ENCODE results near the gene DGAT2.

DGAT2 gene

GRCh38 chr11:75781831-75782230 is 13.3 kb downstream of the DGAT2 start:
- Mint-ChIP-seq H3K4me3 (no peak overlapping the region), H3K27ac (no peak overlapping the region), H3K4me1 (peaks cover 14% of the 10 kb centered on the region), H3K27me3 (no peaks in the 10 kb centered on the region), H3K9me3 (no peaks in the 10 kb centered on the region), H3K36me3 (ENCODE audit: low read depth) (no peaks in the 10 kb centered on the region)
- DNase-seq = no peak
- no peak for ATAC-seq

GRCh38 chr11:75782540-75783263 is 14.1 kb downstream of the DGAT2 start:
- H3K4me1 Mint-ChIP-seq = peaks cover 6% of the 10 kb centered on the region
- ATAC-seq = no peak
- DNase-seq = no peak
- no peak overlapping the region for H3K27ac Mint-ChIP-seq
- H3K9me3 Mint-ChIP-seq = no peaks in the 10 kb centered on the region
- H3K4me3 Mint-ChIP-seq = no peak overlapping the region
- no peaks in the 10 kb centered on the region for H3K36me3 Mint-ChIP-seq (ENCODE audit: low read depth)
- H3K27me3 Mint-ChIP-seq = no peaks in the 10 kb centered on the region

- Mint-ChIP-seq H3K4me1 (no peaks in the 10 kb centered on the region), H3K36me3 (ENCODE audit: low read depth) (no peaks in the 10 kb centered on the region), H3K27me3 (no peaks in the 10 kb centered on the region), H3K27ac (no peak overlapping the region), H3K9me3 (no peaks in the 10 kb centered on the region), H3K4me3 (no peak overlapping the region)
- ATAC-seq = no peak
- DNase-seq = no peak
Measured at GRCh38 chr11:75783416-75784084, 15.0 kb downstream of the DGAT2 start.

- DNase-seq (no peak), ATAC-seq (no peak)
- Mint-ChIP-seq H3K4me1 (no peaks in the 10 kb centered on the region), H3K27ac (no peak overlapping the region), H3K4me3 (no peak overlapping the region), H3K36me3 (ENCODE audit: low read depth) (no peaks in the 10 kb centered on the region), H3K27me3 (no peaks in the 10 kb centered on the region), H3K9me3 (no peaks in the 10 kb centered on the region)
Measured at GRCh38 chr11:75784085-75784478, 15.5 kb downstream of the DGAT2 start.

GRCh38 chr11:75784506-75784905 is 15.9 kb downstream of the DGAT2 start:
- Mint-ChIP-seq H3K9me3 (no peaks in the 10 kb centered on the region), H3K36me3 (ENCODE audit: low read depth) (no peaks in the 10 kb centered on the region), H3K4me3 (no peak overlapping the region), H3K27me3 (no peaks in the 10 kb centered on the region), H3K4me1 (no peaks in the 10 kb centered on the region), H3K27ac (no peak overlapping the region)
- DNase-seq (no peak), ATAC-seq (no peak)

GRCh38 chr11:75785187-75785586 is 16.6 kb downstream of the DGAT2 start:
- no peaks in the 10 kb centered on the region for H3K4me1 Mint-ChIP-seq
- DNase-seq = no peak
- no peaks in the 10 kb centered on the region for H3K27me3 Mint-ChIP-seq
- H3K4me3 Mint-ChIP-seq = no peak overlapping the region
- H3K27ac Mint-ChIP-seq = no peak overlapping the region
- no peaks in the 10 kb centered on the region for H3K36me3 Mint-ChIP-seq (ENCODE audit: low read depth)
- no peaks in the 10 kb centered on the region for H3K9me3 Mint-ChIP-seq
- no peak for ATAC-seq

GRCh38 chr11:75786101-75786736 is 17.6 kb downstream of the DGAT2 start:
- no peaks in the 10 kb centered on the region for H3K9me3 Mint-ChIP-seq
- no peaks in the 10 kb centered on the region for H3K4me1 Mint-ChIP-seq
- H3K36me3 Mint-ChIP-seq (ENCODE audit: low read depth) = no peaks in the 10 kb centered on the region
- no peak overlapping the region for H3K27ac Mint-ChIP-seq
- H3K4me3 Mint-ChIP-seq = no peak overlapping the region
- H3K27me3 Mint-ChIP-seq = no peaks in the 10 kb centered on the region
- ATAC-seq = no peak
- DNase-seq = no peak

- Mint-ChIP-seq H3K4me3 (no peak overlapping the region), H3K27ac (no peak overlapping the region), H3K4me1 (no peaks in the 10 kb centered on the region), H3K27me3 (no peaks in the 10 kb centered on the region), H3K36me3 (ENCODE audit: low read depth) (no peaks in the 10 kb centered on the region), H3K9me3 (no peaks in the 10 kb centered on the region)
- ATAC-seq (no peak), DNase-seq (no peak)
Measured at GRCh38 chr11:75789521-75789920, 20.9 kb downstream of the DGAT2 start.

- DNase-seq (no peak), ATAC-seq (no peak)
- no peaks in the 10 kb centered on the region for H3K4me1 Mint-ChIP-seq
- no peak overlapping the region for H3K4me3 Mint-ChIP-seq
- H3K27me3 Mint-ChIP-seq = no peaks in the 10 kb centered on the region
- H3K9me3 Mint-ChIP-seq = no peaks in the 10 kb centered on the region
- no peaks in the 10 kb centered on the region for H3K36me3 Mint-ChIP-seq (ENCODE audit: low read depth)
- no peak overlapping the region for H3K27ac Mint-ChIP-seq
Measured at GRCh38 chr11:75790986-75791385, 22.4 kb downstream of the DGAT2 start.

GRCh38 chr11:75792127-75792731 is 23.7 kb downstream of the DGAT2 start:
- DNase-seq (no peak), ATAC-seq (no peak)
- no peak overlapping the region for H3K4me3 Mint-ChIP-seq
- H3K36me3 Mint-ChIP-seq (ENCODE audit: low read depth) = no peaks in the 10 kb centered on the region
- H3K4me1 Mint-ChIP-seq = no peaks in the 10 kb centered on the region
- no peaks in the 10 kb centered on the region for H3K9me3 Mint-ChIP-seq
- H3K27ac Mint-ChIP-seq = no peak overlapping the region
- no peaks in the 10 kb centered on the region for H3K27me3 Mint-ChIP-seq

GRCh38 chr11:75792997-75793800 is 24.6 kb downstream of the DGAT2 start:
- no peak for ATAC-seq
- Mint-ChIP-seq H3K27ac (no peak overlapping the region), H3K36me3 (ENCODE audit: low read depth) (no peaks in the 10 kb centered on the region)

GRCh38 chr11:75793966-75794365 is 25.4 kb downstream of the DGAT2 start:
- Mint-ChIP-seq H3K27ac (no peak overlapping the region), H3K9me3 (no peaks in the 10 kb centered on the region), H3K4me1 (no peaks in the 10 kb centered on the region), H3K36me3 (ENCODE audit: low read depth) (no peaks in the 10 kb centered on the region), H3K4me3 (no peak overlapping the region), H3K27me3 (no peaks in the 10 kb centered on the region)
- no peak for DNase-seq
- no peak for ATAC-seq

More at GRCh38 chr11:75792997-75793800, 24.6 kb downstream of the DGAT2 start:
- no peak for DNase-seq
- Mint-ChIP-seq H3K9me3 (no peaks in the 10 kb centered on the region), H3K4me1 (no peaks in the 10 kb centered on the region), H3K4me3 (no peak overlapping the region), H3K27me3 (no peaks in the 10 kb centered on the region)

GRCh38 chr11:75795276-75796090 is 26.9 kb downstream of the DGAT2 start:
- no peak overlapping the region for H3K4me3 Mint-ChIP-seq
- no peaks in the 10 kb centered on the region for H3K36me3 Mint-ChIP-seq (ENCODE audit: low read depth)
- H3K27ac Mint-ChIP-seq = no peak overlapping the region
- DNase-seq = no peak
- H3K4me1 Mint-ChIP-seq = no peaks in the 10 kb centered on the region
- H3K9me3 Mint-ChIP-seq = no peaks in the 10 kb centered on the region
- no peak for ATAC-seq
- H3K27me3 Mint-ChIP-seq = no peaks in the 10 kb centered on the region

- Mint-ChIP-seq H3K36me3 (ENCODE audit: low read depth) (no peaks in the 10 kb centered on the region), H3K9me3 (no peaks in the 10 kb centered on the region), H3K27me3 (no peaks in the 10 kb centered on the region), H3K4me1 (no peaks in the 10 kb centered on the region), H3K27ac (no peak overlapping the region), H3K4me3 (no peak overlapping the region)
- ATAC-seq (no peak), DNase-seq (no peak)
Measured at GRCh38 chr11:75796091-75796435, 27.5 kb downstream of the DGAT2 start.
